Activated T-cell treated with anti-CD3 and anti-CD28 coated beads for 1 hour (primary cell): ENCODE measurements around the gene GHRHR.
A peak's percentile ranks its signal among the peaks of the same experiment; 100 is the strongest.

Experiments
- DNase-seq: peaks from one replicate; pipeline ENCODE4 v3.0.0-alpha.2; 2020; ENCODE audit warnings: low read depth

The GHRHR gene

DNA sequence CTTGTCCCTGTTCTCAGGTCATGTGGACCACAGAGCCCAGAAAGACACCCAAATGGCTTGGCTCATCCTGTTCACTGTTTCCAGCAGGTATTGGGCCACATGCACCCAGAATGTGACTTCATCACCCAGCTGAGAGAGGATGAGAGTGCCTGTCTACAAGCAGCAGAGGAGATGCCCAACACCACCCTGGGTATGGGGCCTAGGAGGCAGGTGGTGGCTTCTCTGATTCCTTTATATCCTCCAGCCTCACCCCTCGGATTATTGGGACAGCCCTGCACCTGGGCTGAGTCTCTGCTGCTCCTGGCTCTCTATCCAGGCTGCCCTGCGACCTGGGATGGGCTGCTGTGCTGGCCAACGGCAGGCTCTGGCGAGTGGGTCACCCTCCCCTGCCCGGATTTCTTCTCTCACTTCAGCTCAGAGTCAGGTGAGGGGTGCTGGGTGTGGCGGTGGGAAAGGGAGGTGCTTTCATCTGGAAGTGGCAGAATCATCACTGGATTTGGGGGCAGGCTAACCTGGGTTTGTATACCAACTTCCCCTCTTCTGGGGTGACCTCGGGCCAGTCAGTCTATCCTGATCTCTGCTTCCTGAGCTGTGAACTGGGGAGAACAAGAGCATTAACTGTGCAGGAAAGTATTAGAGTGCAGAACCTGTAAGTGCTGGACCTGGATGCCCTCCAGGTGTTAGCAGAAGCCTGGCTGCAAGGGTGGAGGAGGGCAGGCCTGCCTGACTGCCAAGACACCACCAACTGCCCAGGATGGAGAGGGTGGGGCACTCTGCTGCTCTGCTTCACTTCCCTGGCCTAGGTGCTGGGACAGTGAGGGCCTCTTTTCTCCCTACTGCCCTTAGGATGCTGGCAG lies 5.2 kb downstream of the GHRHR start:
- no peak for DNase-seq

DNA sequence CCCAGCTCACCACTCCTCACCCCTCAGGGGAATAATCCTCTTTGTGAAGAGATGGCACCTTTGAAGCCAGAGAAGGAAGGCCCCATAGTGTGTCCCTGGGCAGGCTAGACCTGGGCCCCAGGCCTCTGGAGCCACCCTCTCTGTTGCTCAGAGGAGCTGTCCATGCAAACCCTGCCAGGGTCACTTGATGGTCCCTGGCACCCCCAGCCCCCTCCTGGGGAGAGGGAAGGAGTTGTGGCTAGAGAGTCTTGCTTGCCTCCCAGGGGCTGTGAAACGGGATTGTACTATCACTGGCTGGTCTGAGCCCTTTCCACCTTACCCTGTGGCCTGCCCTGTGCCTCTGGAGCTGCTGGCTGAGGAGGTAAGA lies 5.8 kb downstream of the GHRHR start:
- no peak for DNase-seq

DNA sequence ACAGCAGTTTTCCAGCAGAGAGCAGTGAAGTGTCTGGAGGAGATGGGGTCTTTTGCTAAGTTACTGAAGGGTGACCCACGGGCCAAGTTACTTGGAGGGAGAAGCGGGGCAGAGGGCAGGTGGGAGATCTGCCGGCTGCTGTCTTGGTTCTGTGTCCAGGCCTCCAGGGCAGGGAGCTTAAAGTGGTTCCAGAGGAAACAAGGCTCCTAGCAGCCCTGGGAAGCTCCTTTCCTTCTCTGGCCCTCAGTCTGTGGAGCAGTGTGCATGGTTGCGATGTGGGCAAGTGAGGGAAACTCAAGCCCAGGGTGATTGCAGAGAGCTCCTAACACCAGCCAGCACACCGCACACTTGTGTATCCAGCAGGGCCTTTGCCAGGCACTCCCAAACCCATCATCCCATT lies 6.3 kb downstream of the GHRHR start:
- DNase-seq = no peak

DNA sequence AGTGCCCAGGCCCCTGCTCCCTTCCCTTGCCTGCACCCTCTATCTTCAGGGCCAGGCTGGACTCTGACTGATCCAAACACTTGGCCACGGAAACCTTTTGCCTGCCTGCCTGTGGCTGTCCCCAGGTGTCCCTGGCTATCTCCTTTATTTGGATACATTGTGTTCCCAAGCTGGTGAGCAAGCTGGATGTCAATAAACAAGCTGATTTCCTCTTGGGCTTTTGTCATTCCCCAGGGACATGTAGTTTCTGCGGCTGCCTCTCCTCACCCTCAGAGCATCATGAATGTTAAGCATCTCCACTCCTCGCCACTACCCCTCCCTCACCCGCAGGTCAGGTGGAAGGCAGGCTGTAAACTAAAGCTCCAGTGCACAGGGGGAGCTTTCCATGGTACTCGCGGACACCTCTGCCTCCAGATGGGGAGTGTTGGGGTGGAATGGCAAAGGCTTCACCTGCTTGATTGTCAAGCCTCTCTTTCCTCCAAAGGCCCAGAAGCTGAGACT lies 6.9 kb downstream of the GHRHR start:
- no peak for DNase-seq

DNA sequence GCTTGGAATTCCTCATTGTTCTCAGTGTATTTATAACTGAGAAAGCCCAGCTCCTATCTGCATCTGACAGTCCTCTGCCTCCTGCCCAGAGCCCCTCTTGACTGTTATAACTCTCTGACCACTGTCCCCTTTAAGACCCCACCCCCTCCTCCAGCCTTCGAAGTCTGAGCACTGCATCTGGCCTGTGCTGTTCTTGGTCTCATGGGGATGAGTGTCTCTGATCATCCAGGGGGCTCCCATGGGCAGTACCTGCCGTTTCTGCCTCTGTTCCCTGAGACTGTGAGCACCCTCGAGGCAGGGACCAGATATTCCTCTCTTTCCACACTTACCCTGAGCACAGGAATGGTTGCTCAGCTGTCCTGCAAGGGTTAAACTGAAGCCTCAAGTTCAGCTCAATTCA lies 7.7 kb downstream of the GHRHR start:
- DNase-seq = no peak

DNA sequence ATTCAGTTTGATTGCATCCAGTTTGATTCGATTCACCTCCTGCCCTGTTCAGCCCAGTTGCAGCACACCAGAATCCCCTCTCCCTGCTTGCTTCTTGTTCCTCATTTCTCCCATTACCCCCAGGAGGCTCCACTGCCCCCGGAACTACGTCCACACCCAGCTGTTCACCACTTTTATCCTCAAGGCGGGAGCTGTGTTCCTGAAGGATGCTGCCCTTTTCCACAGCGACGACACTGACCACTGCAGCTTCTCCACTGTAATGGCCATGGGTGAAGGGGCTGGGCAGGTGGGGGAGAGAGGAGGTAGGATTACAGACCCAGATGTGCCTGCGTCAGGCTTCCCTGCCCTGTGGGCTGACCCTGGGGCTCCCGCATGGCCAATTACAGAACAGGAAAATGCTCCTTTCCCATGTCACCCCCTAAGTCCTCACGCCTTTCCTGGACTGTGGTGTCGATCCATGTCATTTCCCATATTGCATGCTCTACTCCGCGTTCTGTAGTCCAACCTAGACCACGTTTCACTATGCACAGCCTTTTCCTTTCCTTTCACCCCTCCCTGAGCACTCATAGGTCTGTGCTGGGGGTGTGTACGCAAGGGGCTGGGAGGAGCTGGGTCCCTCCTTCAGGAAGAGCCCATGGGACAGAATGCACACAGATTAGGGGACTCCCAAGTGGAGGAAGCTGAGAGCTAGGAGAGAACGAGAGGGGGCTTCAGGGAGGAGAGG lies 8.2 kb downstream of the GHRHR start:
- no peak for DNase-seq

DNA sequence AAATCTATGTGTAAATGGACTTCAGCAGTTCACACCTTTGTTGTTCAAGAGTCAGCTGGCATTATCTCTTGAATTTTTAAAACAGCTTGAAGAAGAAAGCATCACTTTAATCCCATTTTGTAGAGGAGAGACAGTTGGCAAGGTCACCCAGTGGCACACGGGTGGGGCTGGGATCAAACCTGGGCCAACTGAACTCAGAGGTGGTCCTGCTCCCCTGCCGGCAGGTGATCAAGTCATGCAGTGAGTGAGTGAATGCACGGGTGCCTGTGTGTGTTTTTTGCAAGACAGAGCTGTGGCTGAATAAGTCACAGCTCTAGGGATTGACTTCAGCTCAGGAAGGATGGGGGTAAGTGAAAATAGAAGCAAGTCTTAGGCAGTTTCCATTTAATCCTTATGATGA lies 9.5 kb downstream of the GHRHR start:
- DNase-seq = no peak

DNA sequence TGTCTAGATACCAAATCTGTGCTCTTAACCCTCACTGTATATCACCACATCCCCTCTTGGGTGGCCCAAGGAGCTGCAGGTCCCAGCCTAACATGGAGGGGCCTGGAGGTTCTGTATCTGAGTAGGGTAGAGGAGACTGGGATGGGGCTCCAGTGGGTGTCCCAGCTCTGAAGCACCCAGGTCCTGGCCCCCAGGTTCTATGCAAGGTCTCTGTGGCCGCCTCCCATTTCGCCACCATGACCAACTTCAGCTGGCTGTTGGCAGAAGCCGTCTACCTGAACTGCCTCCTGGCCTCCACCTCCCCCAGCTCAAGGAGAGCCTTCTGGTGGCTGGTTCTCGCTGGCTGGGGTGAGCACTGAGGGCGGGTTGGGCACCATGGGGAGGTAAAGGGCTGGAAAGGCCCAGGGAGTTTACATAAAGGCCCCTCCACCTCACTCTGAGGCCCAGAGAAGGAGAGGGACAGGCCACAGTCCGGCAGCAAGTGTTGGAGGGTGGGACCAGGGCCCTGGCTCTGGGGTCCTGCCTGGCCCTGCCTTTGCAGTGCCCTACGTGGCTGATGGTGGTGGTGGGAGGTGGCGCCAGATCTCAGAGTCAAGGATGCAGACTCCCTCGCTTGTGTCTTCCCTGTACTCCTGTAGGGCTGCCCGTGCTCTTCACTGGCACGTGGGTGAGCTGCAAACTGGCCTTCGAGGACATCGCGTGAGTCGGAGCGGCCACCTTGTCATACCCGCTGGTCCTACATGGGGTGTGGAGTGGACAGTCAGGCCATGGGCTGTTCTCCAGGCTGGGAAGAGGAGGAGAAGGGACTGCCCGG lies 10.2 kb downstream of the GHRHR start:
- DNase-seq = no peak

DNA sequence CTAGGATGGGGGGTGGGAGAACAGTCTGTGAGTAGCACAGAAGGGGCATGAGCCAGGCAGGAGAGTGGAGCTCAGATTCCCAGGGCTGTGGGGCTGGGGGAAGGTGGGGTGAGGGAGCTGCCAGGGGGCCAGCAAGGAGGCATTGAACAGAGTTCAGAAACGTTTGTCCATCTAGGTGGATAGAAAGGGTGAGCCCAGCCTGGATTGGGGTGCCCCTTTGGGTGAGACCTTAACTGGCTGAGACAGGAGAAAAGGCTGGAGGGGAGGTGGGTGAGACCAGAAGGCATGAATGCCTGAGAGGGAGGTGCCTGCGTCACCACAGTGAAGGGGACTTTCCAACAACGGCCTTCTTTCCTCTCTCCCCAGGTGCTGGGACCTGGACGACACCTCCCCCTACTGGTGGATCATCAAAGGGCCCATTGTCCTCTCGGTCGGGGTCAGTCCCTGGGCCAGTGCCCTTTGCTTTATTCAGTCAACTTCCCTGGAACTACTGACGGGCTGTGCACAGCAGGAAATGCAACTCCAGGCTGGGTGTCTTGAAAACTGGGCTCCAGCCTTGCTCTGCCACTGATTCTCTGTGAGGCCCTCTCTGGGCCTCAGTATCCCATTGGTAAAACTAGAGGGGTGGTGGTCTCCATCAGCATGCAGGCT lies 11.0 kb downstream of the GHRHR start:
- DNase-seq = no peak

DNA sequence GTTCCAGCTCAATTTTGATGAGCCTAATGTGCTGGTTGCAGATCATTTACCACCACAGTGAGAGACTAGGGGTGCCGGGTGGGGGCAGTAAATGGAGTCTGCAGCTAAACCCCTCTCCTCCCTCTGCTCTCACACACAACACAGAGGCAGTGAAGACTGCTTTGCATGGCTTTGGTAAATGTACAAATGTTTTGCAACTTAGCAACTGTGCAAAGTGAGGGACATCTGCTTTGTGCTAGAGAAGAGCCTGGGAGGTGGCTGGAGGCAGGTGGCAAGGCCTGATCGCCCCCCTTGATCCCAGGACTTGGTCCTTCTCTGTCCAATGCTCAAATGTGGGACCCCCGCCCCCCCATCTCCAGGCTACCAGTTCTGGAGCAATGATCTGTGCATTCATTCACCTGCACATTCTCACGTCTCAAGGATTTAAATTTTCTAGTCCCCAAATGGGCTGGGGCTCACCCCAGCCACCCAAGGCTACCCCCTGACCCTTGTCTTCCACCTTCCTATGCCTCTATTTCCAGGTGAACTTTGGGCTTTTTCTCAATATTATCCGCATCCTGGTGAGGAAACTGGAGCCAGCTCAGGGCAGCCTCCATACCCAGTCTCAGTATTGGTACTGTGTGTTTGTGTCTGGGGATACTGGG lies 11.6 kb downstream of the GHRHR start:
- no peak for DNase-seq

DNA sequence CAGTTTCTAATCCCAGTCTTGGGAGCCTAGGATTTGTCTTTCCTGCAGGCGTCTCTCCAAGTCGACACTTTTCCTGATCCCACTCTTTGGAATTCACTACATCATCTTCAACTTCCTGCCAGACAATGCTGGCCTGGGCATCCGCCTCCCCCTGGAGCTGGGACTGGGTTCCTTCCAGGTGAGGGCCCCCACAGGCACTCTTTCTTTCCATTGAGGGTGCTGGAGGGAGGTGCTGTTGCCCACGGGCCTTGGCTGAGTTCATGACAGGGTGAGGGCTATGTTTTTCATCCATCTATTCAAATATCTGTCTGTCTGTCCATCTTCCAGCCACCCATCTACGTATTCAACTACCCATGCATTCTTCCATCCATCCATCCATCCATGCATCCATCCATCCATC lies 12.6 kb downstream of the GHRHR start:
- no peak for DNase-seq

DNA sequence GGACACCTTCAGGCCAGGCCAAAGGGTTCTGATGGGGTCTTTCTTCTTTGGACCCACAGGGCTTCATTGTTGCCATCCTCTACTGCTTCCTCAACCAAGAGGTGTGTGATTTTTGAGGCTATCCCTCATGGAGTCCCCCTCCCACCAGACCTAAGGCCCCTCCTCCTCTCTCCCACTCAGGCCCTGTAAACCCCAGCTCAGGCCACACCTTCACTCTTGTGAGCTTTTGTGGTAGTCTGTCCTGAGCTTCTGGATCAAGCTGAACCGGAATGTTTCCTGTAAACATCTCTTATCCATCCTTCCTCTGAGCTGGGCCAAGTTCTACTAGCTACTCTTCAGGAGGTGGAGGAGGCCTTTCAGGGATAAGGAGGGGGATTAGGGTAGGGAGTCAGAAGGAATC lies 13.5 kb downstream of the GHRHR start:
- no peak for DNase-seq

DNA sequence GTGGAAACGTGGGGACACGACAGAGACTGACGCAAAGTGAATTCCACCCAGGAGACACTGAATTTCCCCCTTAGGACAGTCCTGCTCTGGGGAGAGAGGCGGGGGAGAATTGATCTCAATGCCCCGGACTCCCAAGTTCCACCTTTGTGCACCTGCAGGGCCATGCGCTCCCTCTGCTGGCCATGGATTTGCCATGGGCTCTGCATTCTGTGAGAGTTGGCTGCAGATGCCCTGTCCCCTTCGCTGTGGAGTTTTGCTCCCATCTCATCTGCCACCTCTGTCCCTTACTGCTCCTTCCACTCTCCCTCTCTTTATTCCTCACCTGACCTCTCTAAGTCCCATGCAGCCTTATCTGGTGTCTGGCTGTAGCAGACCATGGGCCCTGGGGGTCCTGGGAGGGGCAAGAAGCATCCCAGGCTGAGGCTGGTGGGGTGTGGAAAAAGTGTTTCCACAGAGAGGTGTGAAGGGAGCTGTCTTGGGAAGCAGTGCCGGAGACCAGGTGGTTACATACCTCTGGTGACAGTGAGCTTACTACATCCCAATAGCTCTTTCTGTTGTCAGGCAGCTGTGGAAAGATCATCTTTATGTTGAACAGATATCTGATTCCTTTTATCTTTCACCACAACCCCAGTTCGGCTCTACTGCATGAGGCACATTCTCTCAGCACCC lies 14.3 kb downstream of the GHRHR start:
- no peak for DNase-seq

DNA sequence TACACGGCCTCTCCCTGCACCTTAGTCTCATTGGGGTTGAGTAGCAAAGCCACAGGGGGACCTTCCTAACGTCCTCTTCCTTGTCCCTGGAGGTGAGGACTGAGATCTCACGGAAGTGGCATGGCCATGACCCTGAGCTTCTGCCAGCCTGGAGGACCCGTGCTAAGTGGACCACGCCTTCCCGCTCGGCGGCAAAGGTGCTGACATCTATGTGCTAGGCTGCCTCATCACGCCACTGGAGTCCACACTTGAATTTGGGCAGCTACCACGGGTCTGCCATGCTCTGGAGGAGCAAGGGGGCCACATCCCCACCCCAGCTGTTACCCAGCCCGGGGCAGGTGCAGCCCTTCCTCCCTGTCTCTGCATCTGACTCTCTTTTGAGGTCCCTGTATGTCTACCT lies 15.3 kb downstream of the GHRHR start:
- no peak for DNase-seq

DNA sequence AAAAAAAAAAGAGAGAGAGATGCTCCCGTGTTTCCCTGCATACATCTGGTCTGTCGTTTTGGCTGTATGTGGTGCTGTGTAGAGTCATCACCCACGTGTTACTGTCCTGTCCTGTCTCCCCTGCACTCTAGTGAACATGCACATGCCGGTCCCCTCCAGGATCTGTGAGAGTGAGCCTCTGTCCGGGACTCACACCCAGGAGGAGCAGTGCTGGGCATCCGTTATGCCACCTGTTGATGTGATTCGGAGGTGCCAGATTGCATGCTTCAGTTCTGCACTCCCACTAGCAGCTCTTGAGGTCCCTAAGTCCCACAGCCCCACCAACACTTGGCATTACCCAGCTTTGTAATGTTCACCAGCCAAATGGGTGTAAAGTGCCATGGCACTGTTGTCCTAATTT lies 16.4 kb downstream of the GHRHR start:
- no peak for DNase-seq

DNA sequence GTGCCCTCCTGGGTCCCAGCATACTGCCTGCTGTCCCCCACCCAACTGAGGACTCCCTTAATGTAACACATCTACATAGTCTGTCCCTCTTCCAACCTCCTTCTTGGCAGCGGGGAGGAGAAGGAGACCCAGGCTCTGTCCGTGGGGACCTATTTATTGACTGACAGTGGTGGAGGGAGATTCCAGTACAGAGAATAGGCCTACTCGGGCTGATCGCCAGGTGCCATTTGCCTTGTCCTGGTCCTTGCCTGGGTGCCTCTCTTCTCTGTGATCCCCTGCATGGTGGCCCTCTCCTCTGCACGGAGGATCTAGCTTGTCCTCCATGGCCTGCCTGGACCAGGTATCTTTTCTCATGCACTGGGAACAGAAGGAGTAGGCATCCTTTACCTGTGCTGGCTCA lies 17.0 kb downstream of the GHRHR start:
- no peak for DNase-seq

DNA sequence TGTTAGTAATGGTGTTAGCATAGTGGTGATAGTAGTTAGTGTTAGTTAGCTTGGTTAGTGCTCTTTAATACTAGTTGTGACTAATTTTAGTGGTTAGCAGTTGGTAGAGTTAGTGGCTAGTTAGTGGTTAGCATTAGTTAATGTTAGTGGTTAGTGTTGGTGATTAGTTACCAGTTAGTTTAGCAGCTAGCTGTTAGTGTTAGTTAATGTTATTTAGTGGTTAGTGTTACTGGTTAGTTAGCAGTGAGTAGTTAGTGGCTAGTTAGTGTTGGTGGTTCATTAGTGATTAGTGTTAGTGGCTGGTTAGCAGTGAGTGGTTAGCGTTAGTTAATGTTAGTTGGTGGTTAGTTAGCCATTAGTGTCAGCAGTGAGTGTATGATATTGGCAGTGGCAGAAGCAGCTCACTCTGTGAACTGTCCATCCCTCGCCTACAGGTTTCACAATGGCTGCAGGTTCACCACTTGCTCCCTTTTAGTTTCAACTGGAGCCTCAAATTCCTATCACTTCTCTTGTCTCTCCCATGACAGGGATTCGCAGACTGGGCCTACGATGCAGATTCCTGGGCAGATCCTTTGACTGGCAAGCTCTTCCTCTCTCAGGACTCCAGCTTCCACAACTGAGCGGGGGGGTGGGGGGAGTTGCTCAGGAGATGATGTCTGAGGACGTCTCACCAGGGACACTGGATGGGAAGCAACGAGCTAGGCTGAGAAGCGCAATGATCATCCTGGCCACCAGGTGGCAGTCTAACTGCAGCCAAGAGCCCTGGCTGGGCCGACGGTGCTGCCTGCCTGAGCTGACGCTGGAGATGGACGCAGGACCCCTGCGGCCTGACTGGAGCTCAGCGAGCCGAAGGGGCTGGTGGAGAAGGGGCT lies 19.5 kb downstream of the GHRHR start:
- DNase-seq = peak; percentile 61

DNA sequence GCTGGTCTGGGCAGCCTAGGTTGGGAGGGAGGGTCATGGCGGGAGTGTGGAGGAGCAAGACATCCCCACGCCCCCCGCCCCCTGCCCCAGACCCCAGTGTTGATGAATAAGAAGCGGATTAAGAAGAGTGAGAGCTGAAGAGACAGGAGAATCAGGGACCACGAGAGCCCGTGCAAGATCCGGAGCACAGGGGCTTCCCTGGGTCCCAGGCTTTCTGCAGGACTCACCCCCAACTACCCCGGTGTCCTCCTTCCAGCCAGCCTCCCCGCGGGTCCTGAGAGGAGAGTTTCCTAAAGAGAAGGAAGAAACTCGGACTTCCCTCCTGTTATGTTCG lies 20.1 kb downstream of the GHRHR start:
- no peak for DNase-seq

DNA sequence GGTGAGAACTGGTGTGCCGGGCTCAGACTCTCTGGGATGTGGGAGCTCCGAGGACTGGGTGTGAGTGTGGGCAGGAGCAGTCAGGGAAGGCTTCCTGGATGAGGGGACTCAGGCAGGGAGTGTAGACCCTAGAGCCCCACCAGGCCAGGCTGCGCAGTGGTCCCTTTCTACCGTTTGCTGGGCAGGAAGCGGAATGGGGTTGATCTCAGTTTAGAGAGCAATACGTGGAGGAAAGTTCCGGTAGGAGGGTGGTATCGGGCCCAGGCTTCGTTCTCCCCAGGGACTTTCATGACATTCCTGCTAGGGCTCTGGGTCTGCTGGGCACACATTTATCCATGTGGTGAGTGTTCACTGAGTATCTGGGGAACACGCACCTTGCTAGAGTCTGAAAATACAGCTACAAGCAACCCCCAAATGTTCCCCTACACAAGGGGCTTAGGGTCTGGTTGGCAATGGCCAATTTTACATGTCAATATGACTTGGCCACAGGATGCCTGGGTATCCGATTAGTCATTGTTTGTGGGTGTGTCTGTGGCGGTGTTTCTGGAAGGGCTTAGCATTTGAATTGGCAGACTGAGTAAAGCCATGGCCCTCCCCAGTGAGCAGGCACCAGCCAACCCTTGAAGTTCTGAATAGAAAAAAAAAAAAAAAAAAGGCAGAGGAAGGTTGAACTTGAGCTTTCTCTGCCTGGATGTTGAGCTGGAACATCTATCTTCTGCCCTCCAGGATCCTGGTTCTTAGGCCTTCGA lies 20.8 kb downstream of the GHRHR start:
- DNase-seq = no peak

DNA sequence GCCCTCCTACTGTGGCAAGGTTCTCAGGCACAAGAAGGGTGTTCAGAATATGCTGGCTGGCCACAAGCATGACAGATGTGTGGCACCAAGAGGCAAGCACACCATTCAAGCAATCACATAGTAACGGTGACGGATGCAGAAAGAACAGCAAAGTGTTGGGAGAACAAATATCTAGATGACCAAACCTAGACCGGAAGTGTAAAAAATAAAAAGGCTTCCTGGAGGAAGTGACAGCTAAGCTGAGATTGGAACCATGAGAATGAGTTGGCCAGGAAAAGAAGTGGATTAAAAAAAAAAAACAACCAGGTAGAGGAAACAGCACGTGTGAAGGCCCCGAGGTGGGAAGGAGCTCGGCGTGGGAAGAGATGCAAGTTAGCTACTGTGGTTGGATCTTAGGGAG lies 22.0 kb downstream of the GHRHR start:
- DNase-seq = no peak
